Transverse colon (tissue), 4 donors: ENCODE results near the gene HIPK3. TPM values are rescaled to one million over a fixed set of nuclear protein-coding genes. Genes with fewer than 3 reads are reported as not detected.

ENCODE experiments used
- DNase-seq: peaks from one replicate; pipeline ENCODE4 v3.0.0-alpha.2; 2019
- H3K27ac ChIP-seq, 4 donors: fragments of 200-600 bp; sonication (generic); 2 replicates each; pipeline ENCODE4 v1.5.1; 2016 to 2018; ENCODE audit warnings: inconsistent platforms in 4 of 4
- H3K27me3 ChIP-seq: fragments of 200-600 bp; sonication (generic); 2 replicates; pipeline ENCODE4 v1.5.1; 2017; ENCODE audit warnings: inconsistent platforms
- H3K36me3 ChIP-seq, 4 donors: fragments of 200-600 bp; sonication (generic); 2 replicates each; pipeline ENCODE4 v1.5.1; 2017 to 2019; ENCODE audit warnings: inconsistent platforms in 4 of 4
- H3K4me1 ChIP-seq, 4 donors: fragments of 200-600 bp; sonication (generic); 2 replicates each; pipeline ENCODE4 v1.5.1; 2017 to 2020; ENCODE audit warnings: inconsistent platforms in 4 of 4
- H3K4me3 ChIP-seq, 4 donors: fragments of 200-600 bp; sonication (generic); 1 replicate in 1 of 4; 2 replicates in 3 of 4; pipeline versions ENCODE4 v1.5.1 to v1.6.1; 2017 to 2019; ENCODE audit warnings: inconsistent platforms in 4 of 4
- H3K9me3 ChIP-seq, 2 donors: fragments of 200-600 bp; sonication (generic); 2 replicates each; pipeline ENCODE4 v1.5.1; 2017 to 2019; ENCODE audit warnings: inconsistent platforms in 2 of 2
- CTCF ChIP-seq, 5 experiments: fragments of 200-600 bp in 3 of 5; fragments of 450-650 bp in 2 of 5; sonication (generic) in 3 of 5; IDR thresholded peaks; 1 replicate in 2 of 5; 2 replicates in 3 of 5; pipeline ENCODE4 v1.5.1; 2016 to 2017; ENCODE audit warnings: antibody characterized with exemption in 5 of 5, inconsistent platforms in 3 of 5, mild to moderate bottlenecking in 2 of 5, moderate library complexity in 1 of 5
- EP300 ChIP-seq: sonication (generic); formaldehyde crosslinking; IDR thresholded peaks from one replicate; pipeline ENCODE4 v1.6.1; 2017; ENCODE audit warnings: antibody characterized with exemption, low read depth
- POLR2A ChIP-seq: fragments of 450-650 bp; IDR thresholded peaks from one replicate; pipeline ENCODE4 v1.6.1; 2016; ENCODE audit warnings: antibody characterized with exemption, mild to moderate bottlenecking, moderate library complexity
- POLR2AphosphoS5 ChIP-seq, 3 donors: sonication (generic); formaldehyde crosslinking; IDR thresholded peaks; one replicate each; pipeline ENCODE4 v1.6.1; 2016; ENCODE audit warnings: antibody characterized with exemption in 3 of 3
- WGBS, 2 donors: methylation state at CpG; one replicate each; pipeline ENCODE4 v1.1.5; 2018; ENCODE audit warnings: low coverage in 1 of 2; 5-methylcytosine and 5-hydroxymethylcytosine counted together
- in situ Hi-C, 4 donors: fragments of 200-750 bp; cut with MboI; loops; one replicate each; pipeline versions ENCODE4 v1.15.0 to v1.15.1; 2017; ENCODE audit warnings: low sequenced_read_pairs in 3 of 4, low pct_ligation_motif_present in 1 of 4, low pct_unique_long_range_greater_than_20kb in 1 of 4
- intact Hi-C: fragments of 100-400 bp; cut with DNase I; formaldehyde crosslinking; loops from one replicate; pipeline ENCODE4 v1.15.1; 2023; ENCODE audit warnings: low total_unique reads
- total RNA-seq, 4 donors: library from RNA; depleted of rRNA; stranded (reverse); fragments of >200 nt; gene quantifications; one replicate each; pipeline ENCODE4 v1.1.0, GENCODE V29; 2016

HIPK3 gene
- 100 to 1,000 TPM in 1 of 4 donors, 10 to 100 TPM in 3; 67.0 to 121 (median 86.8) TPM for total RNA-seq

- WGBS, 2 donors: 0% methylated on average over 50 of the region's 85 CpGs; no CpG with 5 or more reads in 1 of the 2 donors
- Histone ChIP-seq H3K9me3 (no peaks in the 10 kb centered on the region), H3K27ac (peak within 1 kb of the TSS; percentile 99 to 100 (median 100)), H3K4me1 (peaks cover 7 to 38% (median 26%) of the 10 kb centered on the region in 4 donors), H3K27me3 (no peaks in the 10 kb centered on the region), H3K36me3 (no peaks in the 10 kb centered on the region), H3K4me3 (peak within 1 kb of the TSS; percentile 84 to 99 (median 88))
- no peak for TF ChIP-seq EP300
- peak; percentile 82 for TF ChIP-seq POLR2A
- TF ChIP-seq CTCF (IDR thresholded peaks at IDR 0.05): peak in 3 of 5 experiments; percentile 14 to 36 (median 27)
- peak in 2 of 3 donors; percentile 84 to 91 for TF ChIP-seq POLR2AphosphoS5 (IDR thresholded peaks at IDR 0.05)
- in situ Hi-C loops (no loop called here), intact Hi-C loops (loop anchor here (2.0 kb wide), 1 partner anchor 71 kb away; no protein-coding TSS in a partner anchor)
- peak; percentile 87 for DNase-seq
Observed at GRCh38 chr11:33257160-33257896, at the start of gene HIPK3. HIPK3 (plus strand) TSS chr11:33257381.

GRCh38 chr11:33207408-33207985 lies 49.7 kb upstream of the HIPK3 start:
- in situ Hi-C loops (no loop called here), intact Hi-C loops (no loop called here)
- Histone ChIP-seq H3K4me1 (peaks cover 0 to 8% (median 0%) of the 10 kb centered on the region in 4 donors), H3K36me3 (no peaks in the 10 kb centered on the region), H3K9me3 (no peaks in the 10 kb centered on the region), H3K27me3 (no peaks in the 10 kb centered on the region), H3K27ac (no peak overlapping the region), H3K4me3 (no peak overlapping the region)
- no peak for DNase-seq
- no peak for TF ChIP-seq EP300
- TF ChIP-seq POLR2AphosphoS5 (IDR thresholded peaks at IDR 0.05): no peak
- TF ChIP-seq CTCF (IDR thresholded peaks at IDR 0.05): no peak
- no peak for TF ChIP-seq POLR2A
- 57% methylated on average over 4 of the region's 4 CpGs; no CpG with 5 or more reads in 1 of the 2 donors for WGBS, 2 donors

- WGBS, 2 donors: 67 to 92% methylated on average over 1 of the region's 1 CpG
- Histone ChIP-seq H3K4me3 (no peak overlapping the region), H3K36me3 (no peaks in the 10 kb centered on the region), H3K9me3 (no peaks in the 10 kb centered on the region), H3K27ac (no peak overlapping the region), H3K27me3 (no peaks in the 10 kb centered on the region), H3K4me1 (peaks cover 0 to 8% (median 0%) of the 10 kb centered on the region in 4 donors)
- no peak for TF ChIP-seq CTCF (IDR thresholded peaks at IDR 0.05)
- no peak for TF ChIP-seq EP300
- no peak for TF ChIP-seq POLR2AphosphoS5 (IDR thresholded peaks at IDR 0.05)
- no peak for TF ChIP-seq POLR2A
- intact Hi-C loops (no loop called here), in situ Hi-C loops (no loop called here)
- no peak for DNase-seq
Observed at GRCh38 chr11:33208150-33208549, 49.0 kb upstream of the HIPK3 start.

GRCh38 chr11:33211153-33211552 lies 46.0 kb upstream of the HIPK3 start:
- Histone ChIP-seq H3K36me3 (no peaks in the 10 kb centered on the region), H3K4me3 (no peak overlapping the region), H3K9me3 (no peaks in the 10 kb centered on the region), H3K27me3 (no peaks in the 10 kb centered on the region), H3K27ac (no peak overlapping the region), H3K4me1 (peaks cover 0 to 8% (median 0%) of the 10 kb centered on the region in 4 donors)
- in situ Hi-C loops (no loop called here), intact Hi-C loops (no loop called here)
- DNase-seq: no peak
- TF ChIP-seq POLR2A (no peak), EP300 (no peak), CTCF (IDR thresholded peaks at IDR 0.05) (no peak), POLR2AphosphoS5 (IDR thresholded peaks at IDR 0.05) (no peak)
- WGBS, 2 donors: 72 to 77% methylated on average over 3 of the region's 3 CpGs
